ENCODE results near the gene SLC38A9.

Gene SLC38A9

DNA sequence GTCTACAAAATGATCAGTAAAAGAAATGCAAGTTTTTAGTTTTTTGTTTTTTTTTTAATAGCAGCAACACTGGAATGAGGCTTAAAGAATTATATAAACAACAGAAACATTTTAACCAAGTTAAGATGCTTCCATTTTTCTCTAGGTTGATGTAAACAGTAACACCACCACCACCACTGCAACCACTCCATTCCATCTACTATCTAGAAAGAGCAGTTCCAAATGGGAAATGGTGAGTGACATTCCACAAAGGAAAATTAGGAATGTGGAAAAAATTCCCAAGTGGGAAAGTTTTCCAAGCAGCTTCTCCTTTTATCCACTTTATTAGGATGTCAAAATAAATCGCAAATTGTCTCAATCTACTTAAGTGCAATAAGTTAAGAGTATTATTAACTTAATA, 32.6 kb downstream of the SLC38A9 start:
- no peak for FAIRE-seq
- no peak for DNase-seq (ENCODE audit: insufficient read length, low spot score)
- TF ChIP-seq CTCF (IDR thresholded peaks at IDR 0.05; ENCODE audit: insufficient read depth, missing control alignments): no peak

DNA sequence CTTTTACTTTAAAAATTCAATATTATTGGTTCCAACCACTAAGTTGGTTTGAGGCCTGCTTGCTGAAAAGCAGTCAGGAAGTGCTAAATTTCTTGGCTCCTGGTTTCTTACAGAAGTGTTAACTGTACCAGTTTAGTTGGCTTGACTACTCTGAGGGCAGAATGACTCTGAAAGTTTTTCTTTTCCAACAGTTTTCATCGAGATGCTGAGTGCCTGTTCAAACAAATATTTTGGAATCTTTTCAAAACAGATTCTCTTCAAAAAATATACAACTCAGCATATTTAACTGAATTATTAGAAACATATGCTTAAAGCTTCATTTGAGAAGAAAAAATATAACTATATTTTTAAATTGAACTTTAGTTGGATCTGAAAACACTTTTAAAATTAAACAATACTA, 37.0 kb downstream of the SLC38A9 start:
- no peak for TF ChIP-seq CTCF (IDR thresholded peaks at IDR 0.05; ENCODE audit: insufficient read depth, missing control alignments)
- FAIRE-seq (no peak), DNase-seq (ENCODE audit: insufficient read length, low spot score) (no peak)

DNA sequence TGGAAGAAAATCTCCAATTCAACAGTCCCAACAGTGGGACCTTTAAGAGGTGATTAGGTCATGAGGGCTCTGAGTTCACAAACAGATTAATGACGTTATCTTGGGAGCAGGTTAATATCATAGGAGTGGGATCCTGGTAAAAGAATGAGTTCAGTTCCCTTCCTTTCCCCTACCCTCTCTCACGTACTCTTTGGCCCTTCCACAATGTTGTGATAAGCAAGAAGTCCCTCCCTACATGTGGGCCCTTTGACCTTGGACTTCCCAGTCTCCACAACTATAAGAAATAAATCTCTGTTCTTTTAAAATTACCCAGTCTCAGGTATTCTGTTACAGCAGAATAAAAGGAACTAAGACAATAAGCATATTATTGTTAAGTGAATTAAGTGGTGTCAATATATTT, 37.8 kb downstream of the SLC38A9 start:
- no peak for DNase-seq (ENCODE audit: insufficient read length, low spot score)
- peak; percentile 21 for FAIRE-seq
- no peak for TF ChIP-seq CTCF (IDR thresholded peaks at IDR 0.05; ENCODE audit: insufficient read depth, missing control alignments)

DNA sequence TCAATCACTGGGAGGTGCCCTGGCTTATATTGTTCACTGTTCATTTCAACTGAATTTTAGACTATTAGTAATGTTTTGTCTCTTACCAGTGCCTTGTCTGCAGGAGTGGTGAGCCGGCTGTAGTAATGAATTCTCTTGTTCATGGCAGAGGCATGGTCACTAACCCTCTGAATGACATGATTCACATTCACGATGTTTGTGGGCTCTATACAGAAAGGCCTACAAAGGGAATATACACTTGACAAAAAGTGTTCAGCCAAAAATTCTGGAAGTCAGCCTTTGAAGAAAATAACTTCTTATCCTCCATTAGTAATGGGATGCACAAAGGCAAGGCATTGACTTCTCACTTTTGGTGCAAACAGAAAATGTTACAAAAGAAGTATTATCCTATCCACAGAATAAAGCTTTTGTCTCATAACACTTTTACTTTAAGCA, 39.6 kb downstream of the SLC38A9 start:
- TF ChIP-seq CTCF (IDR thresholded peaks at IDR 0.05; ENCODE audit: insufficient read depth, missing control alignments): no peak
- FAIRE-seq (peak; percentile 16), DNase-seq (ENCODE audit: insufficient read length, low spot score) (no peak)

- DNase-seq (ENCODE audit: insufficient read length, low spot score): no peak
- FAIRE-seq: no peak
- no peak for TF ChIP-seq CTCF (IDR thresholded peaks at IDR 0.05; ENCODE audit: insufficient read depth, missing control alignments)
Observed at GRCh38 chr5:55671975-55672374, 40.1 kb downstream of the SLC38A9 start.

GRCh38 chr5:55668356-55668755, 43.8 kb downstream of the SLC38A9 start:
- no peak for TF ChIP-seq CTCF (IDR thresholded peaks at IDR 0.05; ENCODE audit: insufficient read depth, missing control alignments)
- DNase-seq (ENCODE audit: insufficient read length, low spot score): no peak
- no peak for FAIRE-seq

GRCh38 chr5:55667938-55668337, 44.2 kb downstream of the SLC38A9 start:
- TF ChIP-seq CTCF (IDR thresholded peaks at IDR 0.05; ENCODE audit: insufficient read depth, missing control alignments): no peak
- no peak for FAIRE-seq
- no peak for DNase-seq (ENCODE audit: insufficient read length, low spot score)

Data from D721Med (cell line).